Keratinocyte (primary cell): Measurements from ENCODE around the gene TOMT.

Experiments
- CTCF ChIP-seq, 3 experiments: IDR thresholded peaks in 1 of 3; conservative IDR thresholded peaks in 1 of 3; optimal IDR thresholded peaks in 1 of 3; 2 replicates in 2 of 3; 3 replicates in 1 of 3; pipeline versions ENCODE3 to v1.5.1; 2011; ENCODE audit warnings: low read length in 3 of 3, mild to moderate bottlenecking in 3 of 3, moderate library complexity in 2 of 3, control low read depth in 1 of 3, inconsistent platforms in 1 of 3; ENCODE audit not compliant: insufficient read depth in 2 of 3; ENCODE audit errors: extremely low read depth in 1 of 3
- EZH2 ChIP-seq: IDR thresholded peaks from one replicate; pipeline ENCODE4 v1.6.1; 2012; ENCODE audit warnings: inconsistent platforms, mild to moderate bottlenecking, low read length, moderate library complexity

- TF ChIP-seq CTCF (optimal IDR thresholded peaks at IDR 0.05 in 1 of 3, IDR thresholded peaks at IDR 0.05 in 1 of 3, conservative IDR thresholded peaks at IDR 0.05 in 1 of 3; ENCODE audit: extremely low read depth in 1 of 3, insufficient read depth in 2 of 3, low read length in 3 of 3): no peak
- TF ChIP-seq EZH2: no peak
Observed at GRCh38 chr11:72081821-72082453, 23.8 kb upstream of the TOMT start.
